GM23248 (cell line): ENCODE data around the gene OSGEP.

ENCODE experiments used
- EZH2 ChIP-seq: fragments of 200-600 bp; sonication (generic); IDR thresholded peaks from 2 replicates; pipeline ENCODE4 v1.6.1; 2018; ENCODE audit warnings: antibody characterized with exemption, mild to moderate bottlenecking; ENCODE audit not compliant: insufficient read depth, poor library complexity, severe bottlenecking
- EZH2phosphoT487 ChIP-seq: fragments of 200-600 bp; sonication (generic); IDR thresholded peaks from 2 replicates; pipeline ENCODE4 v1.6.1; 2018; ENCODE audit warnings: antibody characterized with exemption, moderate library complexity, mild to moderate bottlenecking, low read depth; ENCODE audit not compliant: insufficient read depth

- TF ChIP-seq EZH2phosphoT487 (no peak), EZH2 (no peak)
Measured at GRCh38 chr14:20492486-20492885, 37.9 kb upstream of the OSGEP start.
